ENCODE measurements around the gene DLEC1.

Gene DLEC1

GRCh38 chr3:38165722-38166387 is 126.8 kb downstream of the DLEC1 start:
- DNase-seq = no peak

GRCh38 chr3:38167591-38167990 is 128.6 kb downstream of the DLEC1 start:
- DNase-seq = no peak

GRCh38 chr3:38168151-38169026 is 129.4 kb downstream of the DLEC1 start:
- no peak for DNase-seq

- no peak for DNase-seq
Measured at GRCh38 chr3:38169027-38169317, 130.0 kb downstream of the DLEC1 start.

- no peak for DNase-seq
Measured at GRCh38 chr3:38170722-38171121, 131.7 kb downstream of the DLEC1 start.

GRCh38 chr3:38171622-38172021 is 132.6 kb downstream of the DLEC1 start:
- DNase-seq = no peak
